ENCODE measurements around the gene RXRA.

RXRA gene

DNA sequence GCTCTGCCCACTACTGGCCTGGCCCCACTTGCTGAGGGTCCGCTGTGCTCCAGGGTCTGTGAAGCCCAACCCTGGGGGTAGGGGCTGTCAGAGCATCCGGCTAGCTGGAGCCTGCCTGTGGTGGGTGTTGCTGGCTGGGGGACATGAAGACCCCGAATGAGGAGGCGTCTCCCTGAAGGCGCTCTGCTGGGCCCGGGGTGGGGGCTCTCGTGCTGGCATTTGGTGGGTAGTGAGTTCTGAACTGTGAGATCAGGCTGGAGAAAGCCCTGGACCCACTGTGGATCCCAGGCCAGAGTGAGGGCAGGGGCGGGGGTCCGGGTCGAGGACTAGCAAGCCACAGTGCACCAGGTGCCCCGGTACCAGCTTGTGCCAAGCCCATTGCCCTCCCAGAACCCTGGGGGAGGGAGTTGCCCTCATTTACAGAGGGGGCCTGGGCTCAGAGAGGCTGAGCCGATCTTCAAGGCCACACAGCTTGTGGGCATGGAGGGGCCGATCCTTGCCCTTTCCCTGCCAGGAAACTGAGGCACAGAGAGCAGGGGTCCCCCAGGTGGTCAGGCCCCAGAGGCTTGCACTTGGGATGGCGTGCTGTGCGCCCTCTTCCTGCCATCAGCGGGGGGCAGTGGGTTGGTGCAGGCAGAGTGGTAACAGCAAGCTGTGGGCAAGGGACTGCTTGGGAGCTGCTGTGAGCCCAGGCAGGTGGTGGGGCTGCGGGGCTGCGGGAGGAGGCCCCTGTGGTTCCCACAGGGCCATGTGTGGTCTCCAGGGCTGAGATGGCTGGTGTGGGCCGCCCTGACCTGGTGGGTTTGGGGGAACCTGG lies 15.9 kb downstream of the RXRA start:
- no peaks in the 10 kb centered on the region for H3K36me3 Mint-ChIP-seq (ENCODE audit: insufficient read depth)
- no peak overlapping the region for H3K27ac Mint-ChIP-seq (ENCODE audit: low read depth)
- ATAC-seq (replicated peaks; ENCODE audit: extremely low read depth, poor library complexity, severe bottlenecking) (no peak), DNase-seq (ENCODE audit: low spot score in 2 of 2) (no peak)
- no peaks in the 10 kb centered on the region for H3K27me3 Mint-ChIP-seq
- no peaks in the 10 kb centered on the region for H3K9me3 Mint-ChIP-seq
- no peak overlapping the region for H3K4me3 Mint-ChIP-seq
- H3K4me1 Mint-ChIP-seq: peaks cover 21% of the 10 kb centered on the region

GRCh38 chr9:134342746-134343115 lies 16.5 kb downstream of the RXRA start:
- Mint-ChIP-seq H3K4me1 (peaks cover 19% of the 10 kb centered on the region), H3K4me3 (no peak overlapping the region), H3K9me3 (no peaks in the 10 kb centered on the region), H3K27ac (ENCODE audit: low read depth) (no peak overlapping the region), H3K27me3 (no peaks in the 10 kb centered on the region), H3K36me3 (ENCODE audit: insufficient read depth) (peaks cover 2% of the 10 kb centered on the region)
- DNase-seq (ENCODE audit: low spot score in 2 of 2) (no peak), ATAC-seq (replicated peaks; ENCODE audit: extremely low read depth, poor library complexity, severe bottlenecking) (no peak)

DNA sequence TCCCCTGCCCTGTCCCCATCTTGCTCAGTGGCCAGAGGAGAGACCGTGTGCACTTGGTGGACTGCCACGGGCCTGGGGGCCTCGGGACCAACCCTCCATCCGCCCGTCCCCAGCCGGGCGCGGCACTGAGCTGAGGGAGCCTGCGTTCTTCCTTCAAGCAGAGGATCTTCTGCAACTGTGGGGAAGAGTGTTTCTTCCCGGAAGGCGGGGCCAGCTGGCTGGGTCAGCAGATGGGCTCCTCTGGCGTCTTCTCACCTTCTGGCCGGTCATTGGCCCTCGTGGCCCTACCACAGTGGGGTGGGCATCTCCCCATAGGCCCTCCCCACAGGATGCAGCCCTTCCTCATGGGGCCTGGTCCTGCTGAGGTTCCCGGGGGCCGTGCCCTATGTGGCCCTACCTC lies 17.4 kb downstream of the RXRA start:
- no peak for DNase-seq (ENCODE audit: low spot score in 2 of 2)
- ATAC-seq (replicated peaks; ENCODE audit: extremely low read depth, poor library complexity, severe bottlenecking): no peak
- H3K27me3 Mint-ChIP-seq: no peaks in the 10 kb centered on the region
- no peak overlapping the region for H3K27ac Mint-ChIP-seq (ENCODE audit: low read depth)
- H3K4me3 Mint-ChIP-seq: peak overlapping the region; percentile 24
- H3K9me3 Mint-ChIP-seq: no peaks in the 10 kb centered on the region
- peaks cover 20% of the 10 kb centered on the region for H3K4me1 Mint-ChIP-seq
- H3K36me3 Mint-ChIP-seq (ENCODE audit: insufficient read depth): peaks cover 2% of the 10 kb centered on the region

- Mint-ChIP-seq H3K27ac (ENCODE audit: low read depth) (no peak overlapping the region), H3K36me3 (ENCODE audit: insufficient read depth) (peaks cover 2% of the 10 kb centered on the region), H3K4me1 (peaks cover 20% of the 10 kb centered on the region), H3K9me3 (no peaks in the 10 kb centered on the region), H3K27me3 (no peaks in the 10 kb centered on the region), H3K4me3 (peak overlapping the region; percentile 24)
- ATAC-seq (replicated peaks; ENCODE audit: extremely low read depth, poor library complexity, severe bottlenecking) (peak; percentile 57), DNase-seq (ENCODE audit: low spot score in 2 of 2) (no peak)
Observed at GRCh38 chr9:134344068-134344799, 18.0 kb downstream of the RXRA start.

DNA sequence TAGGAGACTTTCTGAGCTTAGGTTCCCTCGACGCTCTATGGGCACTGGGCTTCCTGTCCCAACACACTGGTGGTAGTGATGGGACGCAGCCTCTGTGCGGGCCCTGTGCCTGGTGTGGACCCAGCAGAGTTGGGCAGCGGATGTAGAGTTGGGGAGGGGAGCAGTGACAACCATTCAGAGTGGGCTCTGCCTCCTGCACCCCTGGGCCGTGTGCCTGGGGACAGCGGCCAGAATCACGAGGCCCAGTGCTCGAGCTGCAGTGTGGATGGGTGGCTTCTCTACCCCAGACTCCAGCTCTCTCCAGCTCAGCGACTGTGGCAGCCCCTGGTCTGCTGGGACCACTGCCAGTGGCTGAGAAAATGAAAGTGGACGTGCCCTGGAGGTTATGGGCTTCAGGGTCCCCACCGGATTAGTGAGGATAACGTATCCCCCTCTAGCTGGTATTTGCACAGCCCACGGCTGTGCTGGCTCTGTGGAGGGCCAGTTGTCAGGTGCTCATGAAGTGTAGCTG lies 18.6 kb downstream of the RXRA start:
- Mint-ChIP-seq H3K4me1 (peaks cover 20% of the 10 kb centered on the region), H3K36me3 (ENCODE audit: insufficient read depth) (peaks cover 2% of the 10 kb centered on the region), H3K27ac (ENCODE audit: low read depth) (no peak overlapping the region), H3K27me3 (no peaks in the 10 kb centered on the region), H3K4me3 (peak overlapping the region; percentile 2), H3K9me3 (no peaks in the 10 kb centered on the region)
- ATAC-seq (replicated peaks; ENCODE audit: extremely low read depth, poor library complexity, severe bottlenecking): no peak
- no peak for DNase-seq (ENCODE audit: low spot score in 2 of 2)

DNA sequence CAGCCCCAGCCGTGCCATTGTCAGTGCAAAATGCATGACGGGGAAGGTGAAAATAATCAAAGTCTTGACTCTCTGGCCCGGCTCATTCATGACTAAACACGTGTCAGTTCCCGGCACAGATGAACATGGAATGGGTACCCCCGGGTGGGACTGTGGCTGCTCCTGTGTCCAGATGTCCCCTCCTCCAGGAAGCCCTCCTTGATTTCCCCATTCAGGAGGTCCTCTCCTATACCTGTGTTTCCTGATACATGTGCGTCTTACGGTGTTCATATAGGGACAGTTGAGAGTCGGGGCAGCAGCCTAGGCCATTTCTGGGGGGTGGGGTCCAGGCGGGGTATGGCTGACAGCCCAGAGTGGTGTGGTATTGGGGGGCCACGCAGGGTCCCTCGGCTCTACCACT lies 19.5 kb downstream of the RXRA start:
- ATAC-seq (replicated peaks; ENCODE audit: extremely low read depth, poor library complexity, severe bottlenecking) (no peak), DNase-seq (ENCODE audit: low spot score in 2 of 2) (no peak)
- Mint-ChIP-seq H3K4me3 (no peak overlapping the region), H3K4me1 (peaks cover 20% of the 10 kb centered on the region), H3K27ac (ENCODE audit: low read depth) (no peak overlapping the region), H3K36me3 (ENCODE audit: insufficient read depth) (peaks cover 2% of the 10 kb centered on the region), H3K27me3 (no peaks in the 10 kb centered on the region), H3K9me3 (no peaks in the 10 kb centered on the region)

DNA sequence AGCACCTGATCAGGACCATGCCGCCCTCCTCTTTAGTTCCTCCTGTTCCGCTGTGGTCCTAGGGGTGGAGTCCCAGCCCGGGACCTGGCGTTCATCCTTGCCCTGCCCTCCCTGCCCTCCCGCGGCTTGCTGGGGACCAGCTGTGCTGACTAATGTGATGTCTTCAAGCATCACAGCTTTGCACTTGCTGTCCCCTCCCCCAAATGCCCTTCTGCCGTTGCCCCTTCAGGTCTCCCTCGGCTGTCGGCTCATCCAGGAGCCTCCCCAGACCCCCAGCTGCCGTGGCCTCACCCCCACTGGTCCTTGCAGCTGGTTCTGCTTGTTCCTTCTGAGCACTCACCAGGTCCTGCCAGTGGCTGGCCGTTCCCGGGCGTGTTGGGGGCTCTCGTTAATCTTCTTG lies 19.9 kb downstream of the RXRA start:
- H3K27ac Mint-ChIP-seq (ENCODE audit: low read depth): no peak overlapping the region
- DNase-seq (ENCODE audit: low spot score in 2 of 2): no peak
- no peak overlapping the region for H3K4me3 Mint-ChIP-seq
- peaks cover 20% of the 10 kb centered on the region for H3K4me1 Mint-ChIP-seq
- H3K27me3 Mint-ChIP-seq: no peaks in the 10 kb centered on the region
- H3K36me3 Mint-ChIP-seq (ENCODE audit: insufficient read depth): peaks cover 2% of the 10 kb centered on the region
- H3K9me3 Mint-ChIP-seq: no peaks in the 10 kb centered on the region
- no peak for ATAC-seq (replicated peaks; ENCODE audit: extremely low read depth, poor library complexity, severe bottlenecking)

- Mint-ChIP-seq H3K9me3 (no peaks in the 10 kb centered on the region), H3K4me1 (peaks cover 25% of the 10 kb centered on the region), H3K4me3 (no peak overlapping the region), H3K27me3 (no peaks in the 10 kb centered on the region), H3K27ac (ENCODE audit: low read depth) (no peak overlapping the region), H3K36me3 (ENCODE audit: insufficient read depth) (peaks cover 2% of the 10 kb centered on the region)
- ATAC-seq (replicated peaks; ENCODE audit: extremely low read depth, poor library complexity, severe bottlenecking) (no peak), DNase-seq (ENCODE audit: low spot score in 2 of 2) (no peak)
Observed at GRCh38 chr9:134346840-134347583, 20.8 kb downstream of the RXRA start.

DNA sequence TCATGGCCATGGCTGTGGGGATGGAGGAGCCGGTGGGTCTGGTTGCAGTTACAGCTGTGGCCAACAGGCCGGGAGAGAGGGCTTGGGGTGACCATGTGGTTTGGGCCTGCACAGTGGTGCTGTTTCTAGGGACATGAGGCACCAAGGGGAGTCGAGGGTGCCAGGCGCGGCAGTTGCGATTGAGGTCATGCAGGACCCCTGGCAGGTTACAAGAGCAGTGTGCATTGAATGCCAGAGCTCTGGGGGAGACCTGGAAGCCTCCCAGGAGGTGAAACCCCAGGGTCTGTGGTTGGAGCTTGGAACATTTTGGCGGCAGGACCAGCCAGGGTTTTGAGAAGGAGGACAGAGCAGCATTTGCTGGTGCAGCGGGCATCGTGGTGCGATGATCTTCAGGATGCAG lies 21.7 kb downstream of the RXRA start:
- Mint-ChIP-seq H3K27ac (ENCODE audit: low read depth) (no peak overlapping the region), H3K4me1 (peaks cover 26% of the 10 kb centered on the region), H3K27me3 (no peaks in the 10 kb centered on the region), H3K9me3 (no peaks in the 10 kb centered on the region), H3K36me3 (ENCODE audit: insufficient read depth) (peaks cover 2% of the 10 kb centered on the region), H3K4me3 (no peak overlapping the region)
- DNase-seq (ENCODE audit: low spot score in 2 of 2): no peak
- ATAC-seq (replicated peaks; ENCODE audit: extremely low read depth, poor library complexity, severe bottlenecking): no peak

DNA sequence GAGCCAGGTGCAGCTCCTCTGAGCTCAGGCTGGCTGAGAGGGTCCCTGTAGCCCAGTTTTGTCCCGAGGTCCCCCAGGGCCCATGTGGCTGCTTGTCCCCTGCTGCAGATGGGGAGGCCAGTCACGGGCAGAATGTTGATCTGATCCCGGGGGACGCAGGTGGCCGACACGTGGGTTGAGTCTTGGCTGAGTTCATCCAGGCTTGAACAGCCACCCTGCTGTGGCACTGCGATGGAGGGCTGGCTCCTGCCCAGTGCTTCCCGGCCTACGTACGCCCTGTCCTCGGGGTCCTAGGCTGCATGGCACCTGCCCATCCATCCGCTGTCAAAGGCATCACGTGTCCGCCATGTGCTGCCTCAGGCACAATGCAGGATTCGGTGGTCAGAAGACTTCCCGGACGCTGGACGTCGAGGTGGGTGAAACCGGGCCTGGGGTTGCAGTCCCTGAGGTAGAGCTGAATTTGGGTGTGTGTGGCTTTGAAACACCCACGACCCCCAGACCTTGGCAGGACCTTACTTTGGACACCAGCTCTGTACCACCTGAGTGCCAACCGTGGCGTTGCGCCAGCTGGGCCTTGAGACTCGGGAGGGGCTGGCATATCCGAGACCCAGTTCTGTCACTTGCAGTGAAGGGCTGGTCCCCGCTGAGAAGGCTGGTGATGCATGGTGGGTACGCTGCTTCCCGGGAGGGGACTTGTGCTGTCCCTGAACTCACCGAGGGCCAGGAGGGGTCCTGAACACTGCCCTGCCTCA lies 22.3 kb downstream of the RXRA start:
- Mint-ChIP-seq H3K27ac (ENCODE audit: low read depth) (no peak overlapping the region), H3K4me3 (no peak overlapping the region), H3K4me1 (peaks cover 26% of the 10 kb centered on the region), H3K27me3 (no peaks in the 10 kb centered on the region), H3K36me3 (ENCODE audit: insufficient read depth) (peaks cover 2% of the 10 kb centered on the region), H3K9me3 (no peaks in the 10 kb centered on the region)
- ATAC-seq (replicated peaks; ENCODE audit: extremely low read depth, poor library complexity, severe bottlenecking) (no peak), DNase-seq (ENCODE audit: low spot score in 2 of 2) (no peak)

DNA sequence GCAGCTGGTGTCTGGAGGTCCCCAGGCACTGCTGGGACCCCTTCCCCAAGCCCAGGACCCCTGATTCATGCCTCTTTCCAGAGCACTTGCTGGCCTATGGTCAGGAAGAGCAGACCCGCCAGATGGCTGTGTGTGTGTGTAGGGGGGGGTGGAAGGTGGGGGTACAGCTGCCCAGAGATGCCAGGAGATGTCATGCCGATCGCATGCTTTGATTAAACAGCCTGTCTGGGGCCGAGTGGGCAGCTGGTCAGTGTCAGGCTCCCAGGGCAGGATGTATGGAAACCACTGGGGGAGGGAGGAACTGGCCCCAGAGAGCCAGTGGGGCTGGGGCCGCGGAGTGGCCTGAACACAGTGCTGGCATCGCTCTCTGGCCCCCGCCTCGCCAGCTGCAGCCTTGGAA lies 23.7 kb downstream of the RXRA start:
- Mint-ChIP-seq H3K4me1 (peaks cover 13% of the 10 kb centered on the region), H3K27ac (ENCODE audit: low read depth) (no peak overlapping the region), H3K9me3 (no peaks in the 10 kb centered on the region), H3K4me3 (no peak overlapping the region), H3K27me3 (no peaks in the 10 kb centered on the region), H3K36me3 (ENCODE audit: insufficient read depth) (peaks cover 3% of the 10 kb centered on the region)
- DNase-seq (ENCODE audit: low spot score in 2 of 2) (no peak), ATAC-seq (replicated peaks; ENCODE audit: extremely low read depth, poor library complexity, severe bottlenecking) (no peak)

- no peak overlapping the region for H3K27ac Mint-ChIP-seq (ENCODE audit: low read depth)
- H3K9me3 Mint-ChIP-seq: no peaks in the 10 kb centered on the region
- no peak for DNase-seq (ENCODE audit: low spot score in 2 of 2)
- peaks cover 12% of the 10 kb centered on the region for H3K4me1 Mint-ChIP-seq
- H3K27me3 Mint-ChIP-seq: no peaks in the 10 kb centered on the region
- no peak overlapping the region for H3K4me3 Mint-ChIP-seq
- no peak for ATAC-seq (replicated peaks; ENCODE audit: extremely low read depth, poor library complexity, severe bottlenecking)
- peaks cover 5% of the 10 kb centered on the region for H3K36me3 Mint-ChIP-seq (ENCODE audit: insufficient read depth)
Observed at GRCh38 chr9:134350416-134350994, 24.2 kb downstream of the RXRA start.
